ENCODE results near the gene LRRC4C. TPM values are rescaled to one million over a fixed set of nuclear protein-coding genes. Genes with fewer than 3 reads are reported as not detected.

The LRRC4C gene
- total and polyA plus RNA-seq, 10 of the 15 experiments (the other 5 are each of a cell fraction or from before 2014, with no cell fraction given) = 1.5 TPM; not detected in 9

DNA sequence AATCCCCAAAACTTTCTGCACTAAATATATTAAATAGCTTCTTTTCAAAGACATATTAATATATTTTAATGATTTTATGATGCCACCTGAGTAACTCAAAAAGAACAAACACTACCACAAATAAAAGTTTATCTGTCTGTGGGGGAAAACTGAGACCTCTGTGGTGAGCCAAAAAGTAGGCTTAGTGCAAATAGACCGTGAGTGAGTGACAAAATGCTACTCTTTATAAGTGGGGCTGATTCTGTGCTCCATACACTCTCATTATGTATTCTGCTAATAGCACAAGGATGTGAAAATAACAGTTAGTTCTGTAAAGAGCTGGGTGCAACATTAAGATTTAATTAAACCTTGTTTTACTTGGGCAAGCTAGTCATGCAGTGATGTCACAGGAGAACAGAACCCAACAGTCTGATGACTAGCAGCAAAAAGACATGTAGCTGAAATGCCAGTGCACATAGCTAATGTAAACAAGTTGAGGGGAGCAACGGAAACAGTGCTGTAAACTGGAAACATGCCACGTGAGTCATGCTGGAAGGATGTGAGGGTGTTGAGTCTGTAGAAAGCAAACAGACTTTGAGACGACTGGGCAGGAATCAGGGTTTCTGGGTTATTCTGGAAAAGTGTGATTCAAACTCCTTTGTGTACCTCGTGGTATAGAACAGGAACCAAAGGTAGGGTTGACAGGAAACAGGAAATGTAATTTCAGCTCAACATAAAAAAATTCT lies 1130.4 kb downstream of the LRRC4C start:
- ChIA-PET CTCF (no interaction called here), SMC1A (ENCODE audit: uncharacterized antibody, unreplicated experiment) (no interaction called here)

DNA sequence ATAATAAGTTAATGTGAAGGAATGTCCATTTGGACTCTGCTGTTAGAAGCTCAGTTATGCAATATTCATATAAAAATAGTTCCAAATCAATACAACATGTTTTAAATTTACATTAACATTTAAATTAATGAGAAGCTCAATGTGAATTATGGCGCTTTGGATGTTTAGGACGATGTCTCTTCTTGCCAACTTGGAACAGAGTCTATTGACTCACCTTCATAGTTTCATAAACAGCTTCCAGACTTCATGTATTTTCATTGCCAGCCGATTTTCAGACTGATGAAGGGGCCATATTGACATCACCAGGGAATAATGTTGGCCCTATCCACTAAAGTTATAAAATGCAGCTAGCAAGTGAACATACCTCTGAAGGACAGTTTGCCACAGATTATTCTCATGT lies 1136.2 kb downstream of the LRRC4C start:
- ChIA-PET CTCF (interaction anchor here (0.9 kb wide), 1 partner anchor 29 kb away, joined by 3 read pairs; no protein-coding TSS in a partner anchor), RAD21 (ENCODE audit: unreplicated experiment) (no interaction called here), POLR2A (no interaction called here), SMC1A (ENCODE audit: uncharacterized antibody, unreplicated experiment) (no interaction called here)
- in situ Hi-C loops (cut with MboI) (loop anchor here (25.0 kb wide), 1 partner anchor 1114 kb away; no protein-coding TSS in a partner anchor), intact Hi-C loops (cut with micrococcal nuclease; ENCODE audit: unreplicated experiment) (no loop called here)
- H3K4me3 ChIP-seq = no peak overlapping the region
- H2AFZ ChIP-seq (ENCODE audit: control insufficient read depth, low read depth, low read length) = no peak overlapping the region
- no peak overlapping the region for H3K9ac ChIP-seq (ENCODE audit: control insufficient read depth, insufficient read depth, low read length)
- 30% methylated on average over 3 of the region's 3 CpGs for WGBS (ENCODE audit: insufficient coverage, insufficient replicate concordance, low lambda C conversion rate, missing lambda C conversion rate)
- H4K20me1 ChIP-seq (ENCODE audit: control insufficient read depth, insufficient read depth) = no peaks in the 10 kb centered on the region
- ATAC-seq (no peak), DNase-seq (ENCODE audit: low read depth, low spot score) (no peak), FAIRE-seq (no peak)
- BruUV-seq (replicated peaks) = no TSS peak
- H3K27me3 ChIP-seq (replicated peaks in 1 of 2; ENCODE audit: control insufficient read depth in 2 of 2, insufficient read depth in 2 of 2, low read length in 1 of 2) = no peaks in the 10 kb centered on the region
- no peaks in the 10 kb centered on the region for H3K79me2 ChIP-seq (ENCODE audit: control insufficient read depth, insufficient read depth, low read length)
- H3K4me1 ChIP-seq (ENCODE audit: control insufficient read depth, insufficient read depth, low read length) = no peaks in the 10 kb centered on the region
- H3K4me2 ChIP-seq (ENCODE audit: control insufficient read depth, insufficient read depth) = no peak overlapping the region
- H3K36me3 ChIP-seq (ENCODE audit: control insufficient read depth in 2 of 2, insufficient read depth in 2 of 2, low read length in 1 of 2) = no peaks in the 10 kb centered on the region
- H3K9me3 ChIP-seq (replicated peaks; ENCODE audit: control insufficient read depth, insufficient read depth, low read length) = no peaks in the 10 kb centered on the region
- no peak overlapping the region for H3K27ac ChIP-seq (ENCODE audit: control insufficient read depth, insufficient read depth)
- TF ChIP-seq, protein P1, sequence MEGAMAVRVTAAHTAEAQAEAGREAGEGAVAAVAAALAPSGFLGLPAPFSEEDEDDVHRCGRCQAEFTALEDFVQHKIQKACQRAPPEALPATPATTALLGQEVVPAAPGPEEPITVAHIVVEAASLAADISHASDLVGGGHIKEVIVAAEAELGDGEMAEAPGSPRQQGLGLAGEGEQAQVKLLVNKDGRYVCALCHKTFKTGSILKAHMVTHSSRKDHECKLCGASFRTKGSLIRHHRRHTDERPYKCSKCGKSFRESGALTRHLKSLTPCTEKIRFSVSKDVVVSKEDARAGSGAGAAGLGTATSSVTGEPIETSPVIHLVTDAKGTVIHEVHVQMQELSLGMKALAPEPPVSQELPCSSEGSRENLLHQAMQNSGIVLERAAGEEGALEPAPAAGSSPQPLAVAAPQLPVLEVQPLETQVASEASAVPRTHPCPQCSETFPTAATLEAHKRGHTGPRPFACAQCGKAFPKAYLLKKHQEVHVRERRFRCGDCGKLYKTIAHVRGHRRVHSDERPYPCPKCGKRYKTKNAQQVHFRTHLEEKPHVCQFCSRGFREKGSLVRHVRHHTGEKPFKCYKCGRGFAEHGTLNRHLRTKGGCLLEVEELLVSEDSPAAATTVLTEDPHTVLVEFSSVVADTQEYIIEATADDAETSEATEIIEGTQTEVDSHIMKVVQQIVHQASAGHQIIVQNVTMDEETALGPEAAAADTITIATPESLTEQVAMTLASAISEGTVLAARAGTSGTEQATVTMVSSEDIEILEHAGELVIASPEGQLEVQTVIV (IDR thresholded peaks at IDR 0.05; ENCODE audit: borderline replicate concordance, partially characterized antibody) = no peak
- no peak for TF ChIP-seq RB1 (IDR thresholded peaks at IDR 0.05; ENCODE audit: borderline replicate concordance)
- TF ChIP-seq, protein P2, sequence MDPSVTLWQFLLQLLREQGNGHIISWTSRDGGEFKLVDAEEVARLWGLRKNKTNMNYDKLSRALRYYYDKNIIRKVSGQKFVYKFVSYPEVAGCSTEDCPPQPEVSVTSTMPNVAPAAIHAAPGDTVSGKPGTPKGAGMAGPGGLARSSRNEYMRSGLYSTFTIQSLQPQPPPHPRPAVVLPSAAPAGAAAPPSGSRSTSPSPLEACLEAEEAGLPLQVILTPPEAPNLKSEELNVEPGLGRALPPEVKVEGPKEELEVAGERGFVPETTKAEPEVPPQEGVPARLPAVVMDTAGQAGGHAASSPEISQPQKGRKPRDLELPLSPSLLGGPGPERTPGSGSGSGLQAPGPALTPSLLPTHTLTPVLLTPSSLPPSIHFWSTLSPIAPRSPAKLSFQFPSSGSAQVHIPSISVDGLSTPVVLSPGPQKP (IDR thresholded peaks at IDR 0.05; ENCODE audit: low read depth, low read length) = no peak
- no peak for TF ChIP-seq ZNF207 (IDR thresholded peaks at IDR 0.05; ENCODE audit: borderline replicate concordance)
- TF ChIP-seq SRF (IDR thresholded peaks at IDR 0.05; ENCODE audit: low read depth in 2 of 2, low read length in 2 of 2) = no peak
- no peak for TF ChIP-seq MYB (IDR thresholded peaks at IDR 0.05; ENCODE audit: borderline replicate concordance, low read depth, low read length)
- no peak for TF ChIP-seq IRF4 (IDR thresholded peaks at IDR 0.05; ENCODE audit: low read depth, low read length)

More for the DNA sequence above, 1130.4 kb downstream of the LRRC4C start:
- Histone ChIP-seq H3K4me3 (no peak overlapping the region), H3K9me3 (replicated peaks; ENCODE audit: control insufficient read depth, insufficient read depth, low read length) (no peaks in the 10 kb centered on the region), H3K4me1 (ENCODE audit: control insufficient read depth, insufficient read depth, low read length) (no peaks in the 10 kb centered on the region), H3K4me2 (ENCODE audit: control insufficient read depth, insufficient read depth) (no peak overlapping the region), H2AFZ (ENCODE audit: control insufficient read depth, low read depth, low read length) (no peak overlapping the region), H3K9ac (ENCODE audit: control insufficient read depth, insufficient read depth, low read length) (no peak overlapping the region), H3K27me3 (replicated peaks in 1 of 2; ENCODE audit: control insufficient read depth in 2 of 2, insufficient read depth in 2 of 2, low read length in 1 of 2) (no peaks in the 10 kb centered on the region), H4K20me1 (ENCODE audit: control insufficient read depth, insufficient read depth) (no peaks in the 10 kb centered on the region), H3K79me2 (ENCODE audit: control insufficient read depth, insufficient read depth, low read length) (no peaks in the 10 kb centered on the region), H3K27ac (ENCODE audit: control insufficient read depth, insufficient read depth) (no peak overlapping the region), H3K36me3 (ENCODE audit: control insufficient read depth in 2 of 2, insufficient read depth in 2 of 2, low read length in 1 of 2) (no peaks in the 10 kb centered on the region)
- intact Hi-C loops (cut with micrococcal nuclease; ENCODE audit: unreplicated experiment) = no loop called here
- RAD21 ChIA-PET (ENCODE audit: unreplicated experiment) = no interaction called here
- in situ Hi-C loops (cut with MboI) = no loop called here
- FAIRE-seq (no peak), ATAC-seq (no peak), DNase-seq (ENCODE audit: low read depth, low spot score) (no peak)
- BruUV-seq (replicated peaks) = no TSS peak
- 0% methylated on average over 5 of the region's 5 CpGs for WGBS (ENCODE audit: insufficient coverage, insufficient replicate concordance, low lambda C conversion rate, missing lambda C conversion rate)
- TF ChIP-seq, protein P3, sequence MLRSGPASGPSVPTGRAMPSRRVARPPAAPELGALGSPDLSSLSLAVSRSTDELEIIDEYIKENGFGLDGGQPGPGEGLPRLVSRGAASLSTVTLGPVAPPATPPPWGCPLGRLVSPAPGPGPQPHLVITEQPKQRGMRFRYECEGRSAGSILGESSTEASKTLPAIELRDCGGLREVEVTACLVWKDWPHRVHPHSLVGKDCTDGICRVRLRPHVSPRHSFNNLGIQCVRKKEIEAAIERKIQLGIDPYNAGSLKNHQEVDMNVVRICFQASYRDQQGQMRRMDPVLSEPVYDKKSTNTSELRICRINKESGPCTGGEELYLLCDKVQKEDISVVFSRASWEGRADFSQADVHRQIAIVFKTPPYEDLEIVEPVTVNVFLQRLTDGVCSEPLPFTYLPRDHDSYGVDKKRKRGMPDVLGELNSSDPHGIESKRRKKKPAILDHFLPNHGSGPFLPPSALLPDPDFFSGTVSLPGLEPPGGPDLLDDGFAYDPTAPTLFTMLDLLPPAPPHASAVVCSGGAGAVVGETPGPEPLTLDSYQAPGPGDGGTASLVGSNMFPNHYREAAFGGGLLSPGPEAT (IDR thresholded peaks at IDR 0.05; ENCODE audit: low read depth) = no peak
- TF ChIP-seq CHD2 (IDR thresholded peaks at IDR 0.05; ENCODE audit: borderline replicate concordance, low read depth, low read length) = no peak
- no peak for TF ChIP-seq PAX5 (IDR thresholded peaks at IDR 0.05; ENCODE audit: borderline replicate concordance, low read depth, low read length)
- no peak for TF ChIP-seq TCF3 (IDR thresholded peaks at IDR 0.05; ENCODE audit: borderline replicate concordance, insufficient read depth, low read depth, low read length)
- TF ChIP-seq RAD21 (IDR thresholded peaks at IDR 0.05; ENCODE audit: insufficient read depth, low read depth, low read length) = no peak
- TF ChIP-seq EZH2 (IDR thresholded peaks at IDR 0.05; ENCODE audit: borderline replicate concordance, control insufficient read depth, low read depth, low read length) = no peak
- TF ChIP-seq RAD51 (IDR thresholded peaks at IDR 0.05) = no peak
- POLR2A ChIA-PET = no interaction called here
